Mammary epithelial cell (primary cell): Measurements from ENCODE around the gene NPFF.

Source experiments
- CTCF ChIP-seq, 2 donors: IDR thresholded peaks in 1 of 2; conservative IDR thresholded peaks in 1 of 2; 2 replicates each; pipeline ENCODE4 v1.5.1; 2011 to 2012; ENCODE audit warnings: inconsistent platforms in 2 of 2, low read length in 2 of 2, mild to moderate bottlenecking in 2 of 2, control low read depth in 1 of 2, low read depth in 1 of 2; ENCODE audit not compliant: insufficient read depth in 1 of 2; ENCODE audit errors: extremely low read depth in 1 of 2
- EZH2 ChIP-seq: IDR thresholded peaks from 2 replicates; pipeline ENCODE4 v1.6.1; 2012; ENCODE audit warnings: low read length, inconsistent platforms, borderline replicate concordance

- no peak for TF ChIP-seq CTCF (conservative IDR thresholded peaks at IDR 0.05 in 1 of 2, IDR thresholded peaks at IDR 0.05 in 1 of 2; ENCODE audit: extremely low read depth in 1 of 2, insufficient read depth in 1 of 2, low read depth in 1 of 2, low read length in 2 of 2)
- TF ChIP-seq EZH2 = no peak
Observed at GRCh38 chr12:53518381-53518780, 11.1 kb upstream of the NPFF start.
